Fibroblast of lung (primary cell): ENCODE results near the gene ITGA2. TPM values are rescaled to one million over a fixed set of nuclear protein-coding genes. Genes with fewer than 3 reads are reported as not detected.

Experiments
- DNase-seq, 2 donors: peaks; one replicate each; pipeline versions ENCODE4 v3.0.0 to v3.0.0-alpha.2; 2010; ENCODE audit warnings: low read depth in 2 of 2
- H2AFZ ChIP-seq: 2 replicates; pipeline ENCODE4 v1.5.1; 2012; ENCODE audit warnings: low read length, control low read depth, inconsistent platforms
- H3K27ac ChIP-seq: 2 replicates; pipeline ENCODE4 v1.5.1; 2011; ENCODE audit warnings: low read length, control low read depth; ENCODE audit not compliant: insufficient read depth
- H3K27me3 ChIP-seq: 2 replicates; pipeline ENCODE4 v1.5.1; 2011; ENCODE audit warnings: mild to moderate bottlenecking, low read length; ENCODE audit not compliant: control insufficient read depth, insufficient read depth
- H3K36me3 ChIP-seq: 2 replicates; pipeline ENCODE4 v1.5.1; 2011; ENCODE audit warnings: low read length; ENCODE audit not compliant: control insufficient read depth, insufficient read depth
- H3K4me1 ChIP-seq: 2 replicates; pipeline ENCODE4 v1.5.1; 2011; ENCODE audit warnings: low read length; ENCODE audit not compliant: control insufficient read depth, insufficient read depth; ENCODE audit errors: extremely low read depth
- H3K4me2 ChIP-seq: 2 replicates; pipeline ENCODE4 v1.5.1; 2011; ENCODE audit warnings: low read length, control low read depth; ENCODE audit not compliant: insufficient read depth; ENCODE audit errors: extremely low read depth
- H3K4me3 ChIP-seq, 4 experiments: fragments of 200-600 bp in 1 of 4; sonication (generic) in 1 of 4; replicated peaks in 1 of 4; 2 replicates each; pipeline ENCODE4 v1.5.1; 2011 to 2016; ENCODE audit warnings: low read length in 4 of 4, low read depth in 3 of 4, mild to moderate bottlenecking in 3 of 4, control low read depth in 2 of 4, inconsistent platforms in 1 of 4, mixed read lengths in 1 of 4; ENCODE audit not compliant: insufficient read depth in 1 of 4; ENCODE audit errors: control extremely low read depth in 1 of 4
- H3K79me2 ChIP-seq: 2 replicates; pipeline ENCODE4 v1.5.1; 2012; ENCODE audit warnings: mild to moderate bottlenecking, low read length, inconsistent platforms; ENCODE audit not compliant: control insufficient read depth, insufficient read depth
- H3K9ac ChIP-seq: 2 replicates; pipeline ENCODE4 v1.5.1; 2011; ENCODE audit warnings: mild to moderate bottlenecking, low read length, control low read depth; ENCODE audit not compliant: insufficient read depth
- H3K9me3 ChIP-seq: 2 replicates; pipeline ENCODE4 v1.5.1; 2012; ENCODE audit warnings: low read depth, low read length; ENCODE audit not compliant: control insufficient read depth, insufficient read depth
- H4K20me1 ChIP-seq: 2 replicates; pipeline ENCODE4 v1.5.1; 2011; ENCODE audit warnings: low read length; ENCODE audit not compliant: control insufficient read depth, insufficient read depth; ENCODE audit errors: extremely low read depth
- CTCF ChIP-seq, 2 donors: IDR thresholded peaks in 1 of 2; conservative IDR thresholded peaks in 1 of 2; 1 replicate in 1 of 2; 2 replicates in 1 of 2; pipeline ENCODE4 v1.5.1; 2011 to 2012; ENCODE audit warnings: low read length in 2 of 2, control low read depth in 1 of 2, inconsistent platforms in 1 of 2, low read depth in 1 of 2, mild to moderate bottlenecking in 1 of 2
- EZH2 ChIP-seq: IDR thresholded peaks from 2 replicates; pipeline ENCODE4 v1.5.1; 2012; ENCODE audit warnings: low read length, control low read depth, mild to moderate bottlenecking; ENCODE audit errors: missing control alignments
- polyA plus RNA-seq, 2 donors: library from polyadenylated mRNA; depleted of rRNA in 1 of 2; stranded (reverse) in 1 of 2; unstranded in 1 of 2; fragments of >200 nt; gene quantifications; 2 replicates each; pipeline ENCODE4 v1.2.1, GENCODE V29; 2011 to 2012; ENCODE audit warnings: missing spikeins in 1 of 2
- total RNA-seq: library from RNA; depleted of rRNA; stranded (reverse); fragments of >200 nt; gene quantifications from 2 replicates; pipeline ENCODE4 v1.2.1, GENCODE V29; 2014

Gene ITGA2
- total and polyA plus RNA-seq, 2 donors (not counting 1 experiment from before 2014, with no cell fraction given): 9.4 to 75.5 TPM

- Histone ChIP-seq H3K27me3 (no peaks in the 10 kb centered on the region), H3K9me3 (no peaks in the 10 kb centered on the region), H4K20me1 (no peaks in the 10 kb centered on the region), H3K9ac (no peak overlapping the region), H2AFZ (no peak overlapping the region), H3K36me3 (no peaks in the 10 kb centered on the region), H3K4me3 (no peak overlapping the region), H3K4me2 (no peak overlapping the region), H3K27ac (no peak overlapping the region), H3K79me2 (no peaks in the 10 kb centered on the region), H3K4me1 (peaks cover 6% of the 10 kb centered on the region)
- no peak for TF ChIP-seq EZH2
- no peak for TF ChIP-seq CTCF (conservative IDR thresholded peaks at IDR 0.05 in 1 of 2, IDR thresholded peaks at IDR 0.05 in 1 of 2; ENCODE audit: low read depth in 1 of 2, low read length in 2 of 2)
- DNase-seq: no peak
Measured at GRCh38 chr5:53128481-53128880, 139.3 kb downstream of the ITGA2 start.

GRCh38 chr5:53130266-53130665 lies 141.1 kb downstream of the ITGA2 start:
- H3K27me3 ChIP-seq: no peaks in the 10 kb centered on the region
- H3K4me3 ChIP-seq: no peak overlapping the region
- no peaks in the 10 kb centered on the region for H3K79me2 ChIP-seq
- H3K27ac ChIP-seq: no peak overlapping the region
- H3K9ac ChIP-seq: no peak overlapping the region
- peak; percentile 31 to 44 for DNase-seq
- H3K36me3 ChIP-seq: no peaks in the 10 kb centered on the region
- H3K4me1 ChIP-seq: peaks cover 6% of the 10 kb centered on the region
- H2AFZ ChIP-seq: no peak overlapping the region
- TF ChIP-seq EZH2 (no peak), CTCF (conservative IDR thresholded peaks at IDR 0.05 in 1 of 2, IDR thresholded peaks at IDR 0.05 in 1 of 2; ENCODE audit: low read depth in 1 of 2, low read length in 2 of 2) (no peak)
- H3K4me2 ChIP-seq: no peak overlapping the region
- no peaks in the 10 kb centered on the region for H4K20me1 ChIP-seq
- H3K9me3 ChIP-seq: no peaks in the 10 kb centered on the region

GRCh38 chr5:53133020-53133419 lies 143.9 kb downstream of the ITGA2 start:
- no peak for DNase-seq

More at GRCh38 chr5:53133020-53133419, 143.9 kb downstream of the ITGA2 start:
- no peak overlapping the region for H3K4me3 ChIP-seq
- no peaks in the 10 kb centered on the region for H3K9me3 ChIP-seq
- H3K4me2 ChIP-seq: no peak overlapping the region
- TF ChIP-seq EZH2: no peak
- no peak for TF ChIP-seq CTCF (conservative IDR thresholded peaks at IDR 0.05 in 1 of 2, IDR thresholded peaks at IDR 0.05 in 1 of 2; ENCODE audit: low read depth in 1 of 2, low read length in 2 of 2)
- H3K27ac ChIP-seq: no peak overlapping the region
- H3K36me3 ChIP-seq: no peaks in the 10 kb centered on the region
- no peaks in the 10 kb centered on the region for H3K79me2 ChIP-seq
- H3K4me1 ChIP-seq: no peaks in the 10 kb centered on the region
- H2AFZ ChIP-seq: no peak overlapping the region
- no peaks in the 10 kb centered on the region for H4K20me1 ChIP-seq
- no peaks in the 10 kb centered on the region for H3K27me3 ChIP-seq
- no peak overlapping the region for H3K9ac ChIP-seq

Other genes starting within 250 kb of the ITGA2 start
- 12.1 and 12.6 TPM in 2 replicates for gene ITGA1, start 201.4 kb upstream of the ITGA2 start, total RNA-seq
- gene ITGA1, start 201.4 kb upstream of the ITGA2 start, polyA plus RNA-seq: 7.0 and 115 TPM in 2 replicates
- 31.1 and 45.2 TPM in 2 replicates for gene PELO, start 201.4 kb upstream of the ITGA2 start, total RNA-seq
- 20.7 and 30.5 TPM in 2 replicates for gene PELO, start 201.4 kb upstream of the ITGA2 start, polyA plus RNA-seq
- gene MOCS2, start 120.4 kb downstream of the ITGA2 start, total RNA-seq: 34.4 and 44.4 TPM in 2 replicates
- 97.0 and 122 TPM in 2 replicates for gene MOCS2, start 120.4 kb downstream of the ITGA2 start, polyA plus RNA-seq